Loucy (cell line): ENCODE data around the gene MMP13.

Source experiments
- H2AFZ ChIP-seq: fragments of 200-600 bp; sonication (generic); 2 replicates; pipeline ENCODE4 v1.6.0; 2016; ENCODE audit warnings: antibody characterized with exemption, mild to moderate bottlenecking, low read length, moderate library complexity
- H3F3A ChIP-seq: fragments of 200-600 bp; 2 replicates; pipeline ENCODE4 v1.6.0; 2016; ENCODE audit warnings: antibody characterized with exemption, low read depth, mild to moderate bottlenecking
- H3K27me3 ChIP-seq: fragments of 200-600 bp; sonication (generic); 2 replicates; pipeline ENCODE4 v1.6.1; 2014; ENCODE audit warnings: low read length, mild to moderate bottlenecking; ENCODE audit not compliant: insufficient read depth, poor library complexity, severe bottlenecking
- H3K36me3 ChIP-seq: fragments of 200-600 bp; sonication (generic); 2 replicates; pipeline ENCODE4 v1.6.1; 2016; ENCODE audit warnings: low read length; ENCODE audit not compliant: insufficient read depth
- H3K4me1 ChIP-seq: fragments of 200-600 bp; sonication (generic); 2 replicates; pipeline ENCODE4 v1.5.1; 2014; ENCODE audit warnings: low read length, mild to moderate bottlenecking; ENCODE audit not compliant: insufficient read depth, poor library complexity, severe bottlenecking
- H3K4me2 ChIP-seq: fragments of 200-600 bp; sonication (generic); 2 replicates; pipeline ENCODE4 v1.6.0; 2014; ENCODE audit warnings: antibody characterized with exemption, low read length, low read depth, mild to moderate bottlenecking; ENCODE audit not compliant: poor library complexity, severe bottlenecking
- H3K4me3 ChIP-seq: fragments of 200-600 bp; sonication (generic); 2 replicates; pipeline ENCODE4 v1.5.1; 2014; ENCODE audit warnings: low read length, mild to moderate bottlenecking, mixed read lengths; ENCODE audit not compliant: poor library complexity, severe bottlenecking
- H3K79me2 ChIP-seq: fragments of 200-600 bp; sonication (generic); 2 replicates; pipeline ENCODE4 v1.6.1; 2014; ENCODE audit warnings: low read length; ENCODE audit not compliant: insufficient read depth
- H3K9ac ChIP-seq: fragments of 200-600 bp; sonication (generic); 2 replicates; pipeline ENCODE4 v1.6.0; 2014; ENCODE audit warnings: mild to moderate bottlenecking, low read depth, low read length, moderate library complexity; ENCODE audit not compliant: poor library complexity, severe bottlenecking
- H3K9me2 ChIP-seq: fragments of 200-600 bp; sonication (generic); replicated peaks from 2 replicates; pipeline ENCODE4 v1.6.1; 2016; ENCODE audit warnings: low read depth, low read length, mixed read lengths
- H3K9me3 ChIP-seq: fragments of 200-600 bp; sonication (generic); 2 replicates; pipeline ENCODE4 v1.6.1; 2014; ENCODE audit warnings: mild to moderate bottlenecking, antibody characterized with exemption, low read length, low read depth; ENCODE audit not compliant: insufficient read depth
- H4K20me1 ChIP-seq: fragments of 200-600 bp; sonication (generic); 2 replicates; pipeline ENCODE4 v1.6.0; 2014; ENCODE audit warnings: antibody characterized with exemption, low read length, mild to moderate bottlenecking; ENCODE audit not compliant: insufficient read depth, poor library complexity, severe bottlenecking
- CTCF ChIP-seq: fragments of 200-600 bp; sonication (generic); conservative IDR thresholded peaks from 2 replicates; pipeline ENCODE4 v1.5.1; 2014; ENCODE audit warnings: mild to moderate bottlenecking, antibody characterized with exemption, low read length
- EZH2phosphoT487 ChIP-seq: fragments of 200-600 bp; IDR thresholded peaks from 2 replicates; pipeline ENCODE4 v1.6.1; 2018; ENCODE audit warnings: antibody characterized with exemption, mild to moderate bottlenecking, moderate library complexity, borderline replicate concordance

Gene MMP13

GRCh38 chr11:102990145-102990544 lies 34.6 kb upstream of the MMP13 start:
- TF ChIP-seq CTCF (no peak), EZH2phosphoT487 (no peak)
- no peaks in the 10 kb centered on the region for H3K9me3 ChIP-seq
- H3K4me2 ChIP-seq = no peak overlapping the region
- H3K27me3 ChIP-seq = no peaks in the 10 kb centered on the region
- no peaks in the 10 kb centered on the region for H3F3A ChIP-seq
- no peak overlapping the region for H3K4me3 ChIP-seq
- H3K9ac ChIP-seq = no peak overlapping the region
- H3K9me2 ChIP-seq = no peaks in the 10 kb centered on the region
- no peaks in the 10 kb centered on the region for H3K4me1 ChIP-seq
- H3K79me2 ChIP-seq = no peaks in the 10 kb centered on the region
- H4K20me1 ChIP-seq = no peaks in the 10 kb centered on the region
- no peaks in the 10 kb centered on the region for H3K36me3 ChIP-seq
- H2AFZ ChIP-seq = no peak overlapping the region

- H3K9me2 ChIP-seq = no peaks in the 10 kb centered on the region
- no peak for TF ChIP-seq CTCF
- TF ChIP-seq EZH2phosphoT487 = no peak
- no peaks in the 10 kb centered on the region for H3K4me1 ChIP-seq
Measured at GRCh38 chr11:102989379-102990047, 34.0 kb upstream of the MMP13 start.

GRCh38 chr11:102986815-102987214 lies 31.3 kb upstream of the MMP13 start:
- H4K20me1 ChIP-seq = no peaks in the 10 kb centered on the region

More at GRCh38 chr11:102989379-102990047, 34.0 kb upstream of the MMP13 start:
- Histone ChIP-seq H3K4me2 (no peak overlapping the region), H3K36me3 (no peaks in the 10 kb centered on the region), H3K79me2 (no peaks in the 10 kb centered on the region), H3F3A (no peaks in the 10 kb centered on the region), H4K20me1 (no peaks in the 10 kb centered on the region), H3K4me3 (no peak overlapping the region), H3K27me3 (no peaks in the 10 kb centered on the region), H3K9me3 (no peaks in the 10 kb centered on the region), H3K9ac (no peak overlapping the region), H2AFZ (no peak overlapping the region)

More at GRCh38 chr11:102986815-102987214, 31.3 kb upstream of the MMP13 start:
- no peaks in the 10 kb centered on the region for H3K9me3 ChIP-seq
- H3F3A ChIP-seq = no peaks in the 10 kb centered on the region
- no peak overlapping the region for H2AFZ ChIP-seq
- no peak overlapping the region for H3K4me3 ChIP-seq
- H3K9me2 ChIP-seq = no peaks in the 10 kb centered on the region
- H3K4me1 ChIP-seq = no peaks in the 10 kb centered on the region
- no peaks in the 10 kb centered on the region for H3K36me3 ChIP-seq
- H3K27me3 ChIP-seq = no peaks in the 10 kb centered on the region
- TF ChIP-seq EZH2phosphoT487 = no peak
- no peak for TF ChIP-seq CTCF
- H3K79me2 ChIP-seq = no peaks in the 10 kb centered on the region
- no peak overlapping the region for H3K4me2 ChIP-seq
- H3K9ac ChIP-seq = no peak overlapping the region
